ENCODE data around the gene PIP4K2C. TPM values are rescaled to one million over a fixed set of nuclear protein-coding genes. Genes with fewer than 3 reads are reported as not detected.

PIP4K2C gene
- 26.0 TPM for polyA plus RNA-seq
- long read RNA-seq, donor 1, partial matches to known transcripts: 0 of 2 reads
- long read RNA-seq, donor 1, other reads (novel, unspliced or antisense): 0 of 2 reads
- long read RNA-seq, donor 2, transcript PIP4K2C-201 (10 exons, 2,924 nt): major isoform, 5 of 5 reads
- long read RNA-seq, donor 2, partial matches to known transcripts: 0 of 5 reads
- long read RNA-seq, donor 2, other reads (novel, unspliced or antisense): 0 of 5 reads
- long read RNA-seq, donor 3: 0 reads
- long read RNA-seq, donor 4: 0 reads
- long read RNA-seq, donor 5, partial matches to known transcripts: 0 of 2 reads
- long read RNA-seq, donor 5, other reads (novel, unspliced or antisense): 0 of 2 reads
- long read RNA-seq, donor 6, partial matches to known transcripts: 0 of 4 reads
- long read RNA-seq, donor 6, other reads (novel, unspliced or antisense): 0 of 4 reads
- long read RNA-seq, donor 7, partial matches to known transcripts: 0 of 1 reads
- long read RNA-seq, donor 7, other reads (novel, unspliced or antisense): 0 of 1 reads
- long read RNA-seq, donor 8, partial matches to known transcripts: 9 of 10 reads
- long read RNA-seq, donor 8, other reads (novel, unspliced or antisense): 0 of 10 reads
- long read RNA-seq, donor 9, partial matches to known transcripts: 0 of 3 reads
- long read RNA-seq, donor 9, other reads (novel, unspliced or antisense): 0 of 3 reads
- long read RNA-seq, donor 10, transcript PIP4K2C-201 (10 exons, 2,924 nt): major isoform, 6 of 11 reads
- long read RNA-seq, donor 10, partial matches to known transcripts: 5 of 11 reads
- long read RNA-seq, donor 10, other reads (novel, unspliced or antisense): 0 of 11 reads
- long read RNA-seq, donor 11, partial matches to known transcripts: 0 of 2 reads
- long read RNA-seq, donor 11, other reads (novel, unspliced or antisense): 0 of 2 reads

GRCh38 chr12:57590864-57591781 lies at the start of gene PIP4K2C:
TSS of gene PIP4K2C (plus strand) at chr12:57591192. CDS start at chr12:57591290, 98 bp downstream.
- Histone ChIP-seq H3K36me3 (ENCODE audit: control insufficient read depth, insufficient read depth, low read length) (peaks cover 11% of the 10 kb centered on the region), H3K27me3 (ENCODE audit: control insufficient read depth, insufficient read depth, low read length) (peaks cover 15% of the 10 kb centered on the region), H3K9me3 (ENCODE audit: control insufficient read depth, low read depth, low read length) (no peaks in the 10 kb centered on the region), H3K4me1 (ENCODE audit: control insufficient read depth, insufficient read depth, low read length) (peaks cover 8% of the 10 kb centered on the region), H3K27ac (ENCODE audit: low read length) (peak within 1 kb of the TSS; percentile 52), H3K4me3 (ENCODE audit: low read length) (peak within 1 kb of the TSS; percentile 88)
- DNase-seq: peak; percentile 86 to 90
- WGBS (ENCODE audit: insufficient coverage, low lambda C conversion rate): 0% methylated on average over 2 of the region's 69 CpGs

DNA sequence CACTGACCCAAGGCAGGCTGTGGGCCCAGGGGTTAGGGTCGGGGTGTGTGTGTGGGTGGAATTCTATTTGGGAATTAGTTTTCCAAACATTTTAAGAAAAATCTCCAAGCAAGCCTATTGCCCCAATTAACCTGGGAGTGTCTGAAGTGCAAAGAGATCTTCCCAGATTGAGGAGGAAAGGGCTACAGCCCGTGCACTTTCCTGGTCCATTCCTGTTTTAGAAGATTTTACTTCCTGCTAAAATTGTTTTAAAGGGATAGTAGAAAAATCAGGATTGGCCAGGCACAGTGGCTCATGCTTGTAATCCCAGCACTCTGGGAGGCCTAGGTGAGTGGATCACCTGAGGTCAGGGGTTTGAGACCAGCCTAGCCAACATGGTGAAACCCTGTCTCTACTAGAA lies 49.3 kb upstream of the PIP4K2C start:
- no peak for DNase-seq
- no CpG with 5 or more reads among the region's 2 CpGs for WGBS (ENCODE audit: insufficient coverage, low lambda C conversion rate)
- Histone ChIP-seq H3K36me3 (ENCODE audit: control insufficient read depth, insufficient read depth, low read length) (peaks cover 40% of the 10 kb centered on the region), H3K9me3 (ENCODE audit: control insufficient read depth, low read depth, low read length) (no peaks in the 10 kb centered on the region), H3K27me3 (ENCODE audit: control insufficient read depth, insufficient read depth, low read length) (no peaks in the 10 kb centered on the region), H3K27ac (ENCODE audit: low read length) (no peak overlapping the region), H3K4me1 (ENCODE audit: control insufficient read depth, insufficient read depth, low read length) (peaks cover 12% of the 10 kb centered on the region), H3K4me3 (ENCODE audit: low read length) (no peak overlapping the region)

- WGBS (ENCODE audit: insufficient coverage, low lambda C conversion rate): no CpG with 5 or more reads among the region's 2 CpGs
- H3K4me1 ChIP-seq (ENCODE audit: control insufficient read depth, insufficient read depth, low read length): peaks cover 12% of the 10 kb centered on the region
These were observed 47.4 kb upstream of the PIP4K2C start for GRCh38 chr12:57543581-57543980.

DNA sequence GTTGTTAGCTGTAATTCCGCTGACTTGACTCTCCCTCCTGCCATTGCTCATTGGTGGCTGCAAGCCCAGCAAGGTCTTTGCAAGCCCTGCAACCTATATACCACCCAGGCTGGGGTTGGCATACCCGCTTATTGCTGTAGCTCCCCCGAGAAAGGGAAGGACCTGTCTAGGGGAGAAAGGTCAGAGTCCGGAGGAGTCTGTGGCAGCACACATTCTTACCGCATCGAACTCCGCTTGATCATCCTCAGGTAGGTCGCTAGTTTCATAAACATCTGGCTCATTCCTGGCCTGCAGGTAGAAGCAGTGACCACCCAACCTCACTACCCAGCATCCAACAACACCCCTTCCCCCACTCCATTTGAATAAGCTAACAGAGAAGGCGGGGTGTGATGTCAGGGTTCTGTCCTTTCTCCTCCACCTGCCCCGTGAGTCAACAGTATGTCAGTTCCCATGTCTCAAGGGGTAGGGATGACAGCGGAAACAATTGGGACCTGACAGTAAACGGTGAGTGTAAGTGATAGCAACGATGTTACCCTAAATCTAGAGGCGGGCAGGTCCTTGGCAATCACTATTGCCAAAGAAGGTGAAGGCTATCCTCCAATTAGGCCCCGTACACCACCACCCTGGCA lies 45.1 kb upstream of the PIP4K2C start:
- H3K36me3 ChIP-seq (ENCODE audit: control insufficient read depth, insufficient read depth, low read length): peaks cover 9% of the 10 kb centered on the region
- peaks cover 32% of the 10 kb centered on the region for H3K27me3 ChIP-seq (ENCODE audit: control insufficient read depth, insufficient read depth, low read length)
- H3K27ac ChIP-seq (ENCODE audit: low read length): peak overlapping the region; percentile 80
- peaks cover 14% of the 10 kb centered on the region for H3K4me1 ChIP-seq (ENCODE audit: control insufficient read depth, insufficient read depth, low read length)
- peak overlapping the region; percentile 100 for H3K4me3 ChIP-seq (ENCODE audit: low read length)
- H3K9me3 ChIP-seq (ENCODE audit: control insufficient read depth, low read depth, low read length): no peaks in the 10 kb centered on the region
- WGBS (ENCODE audit: insufficient coverage, low lambda C conversion rate): no CpG with 5 or more reads among the region's 15 CpGs
- DNase-seq: peak; percentile 36 to 82

More at GRCh38 chr12:57543581-57543980, 47.4 kb upstream of the PIP4K2C start:
- peaks cover 8% of the 10 kb centered on the region for H3K27me3 ChIP-seq (ENCODE audit: control insufficient read depth, insufficient read depth, low read length)
- no peak for DNase-seq
- H3K9me3 ChIP-seq (ENCODE audit: control insufficient read depth, low read depth, low read length): no peaks in the 10 kb centered on the region
- no peak overlapping the region for H3K4me3 ChIP-seq (ENCODE audit: low read length)
- H3K36me3 ChIP-seq (ENCODE audit: control insufficient read depth, insufficient read depth, low read length): peaks cover 28% of the 10 kb centered on the region
- no peak overlapping the region for H3K27ac ChIP-seq (ENCODE audit: low read length)

- peak; percentile 96 to 97 for DNase-seq
- Histone ChIP-seq H3K27me3 (ENCODE audit: control insufficient read depth, insufficient read depth, low read length) (peaks cover 39% of the 10 kb centered on the region), H3K27ac (ENCODE audit: low read length) (peak within 1 kb of the TSS; percentile 80), H3K4me3 (ENCODE audit: low read length) (peak within 1 kb of the TSS; percentile 100), H3K4me1 (ENCODE audit: control insufficient read depth, insufficient read depth, low read length) (peaks cover 14% of the 10 kb centered on the region), H3K36me3 (ENCODE audit: control insufficient read depth, insufficient read depth, low read length) (peaks cover 5% of the 10 kb centered on the region), H3K9me3 (ENCODE audit: control insufficient read depth, low read depth, low read length) (no peaks in the 10 kb centered on the region)
- no CpG with 5 or more reads among the region's 56 CpGs for WGBS (ENCODE audit: insufficient coverage, low lambda C conversion rate)
These were observed 44.3 kb upstream of the PIP4K2C start, which contains the start of gene DCTN2 for GRCh38 chr12:57546438-57547287. TSS of gene DCTN2 (minus strand) at chr12:57547192. CDS start at chr12:57547063, 129 bp downstream.

DNA sequence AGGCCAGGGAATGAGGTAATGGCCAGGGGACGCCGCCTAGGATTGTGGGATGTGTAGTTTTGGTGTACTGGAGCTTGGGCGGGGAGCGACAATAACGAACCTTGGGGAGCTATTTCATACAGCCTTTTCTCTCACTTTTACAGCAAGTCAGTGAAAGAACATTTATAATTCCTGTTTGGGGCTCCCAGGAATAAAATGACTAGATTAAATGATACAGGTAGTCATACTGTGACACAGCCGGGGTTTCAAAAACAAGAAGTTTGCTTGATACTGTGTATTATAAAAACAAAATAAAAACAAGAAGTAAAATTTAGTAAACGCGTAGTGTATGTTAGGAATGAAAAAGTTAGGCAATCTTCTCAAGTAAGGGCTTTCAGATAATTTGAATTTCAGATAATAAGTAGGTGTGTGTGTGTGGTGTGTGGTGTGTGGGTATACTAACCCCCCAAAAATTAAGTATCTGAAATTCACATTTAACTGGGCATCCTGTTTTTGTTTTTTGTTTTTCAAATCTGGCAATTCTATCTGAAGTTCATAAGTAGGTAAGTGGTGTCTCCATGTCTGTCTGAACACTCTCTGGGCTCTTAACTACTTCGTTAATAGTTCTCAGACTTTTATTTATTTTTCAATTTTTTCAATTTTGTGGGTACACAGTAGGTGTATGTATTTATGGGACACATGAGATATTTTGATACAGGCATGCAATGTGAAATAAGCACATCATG lies 43.5 kb upstream of the PIP4K2C start:
- Histone ChIP-seq H3K27me3 (ENCODE audit: control insufficient read depth, insufficient read depth, low read length) (peaks cover 47% of the 10 kb centered on the region), H3K27ac (ENCODE audit: low read length) (no peak overlapping the region), H3K4me1 (ENCODE audit: control insufficient read depth, insufficient read depth, low read length) (peaks cover 14% of the 10 kb centered on the region), H3K36me3 (ENCODE audit: control insufficient read depth, insufficient read depth, low read length) (peaks cover 5% of the 10 kb centered on the region), H3K9me3 (ENCODE audit: control insufficient read depth, low read depth, low read length) (no peaks in the 10 kb centered on the region), H3K4me3 (ENCODE audit: low read length) (peak overlapping the region; percentile 100)
- 17% methylated on average over 4 of the region's 9 CpGs for WGBS (ENCODE audit: insufficient coverage, low lambda C conversion rate)
- no peak for DNase-seq

DNA sequence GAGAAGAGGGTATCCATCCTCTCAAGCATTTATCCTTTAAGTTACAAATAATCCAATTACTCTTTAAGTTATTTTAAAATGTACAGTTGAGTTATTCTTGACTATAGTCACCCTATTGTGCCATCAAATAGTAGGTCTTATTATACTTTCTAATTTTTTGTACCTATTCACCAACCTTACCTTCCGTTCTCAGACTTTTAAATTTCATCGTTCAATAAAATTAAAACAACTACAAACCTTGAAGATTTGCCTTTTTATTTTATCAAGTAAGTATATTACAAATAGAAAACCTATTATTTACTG lies 43.0 kb upstream of the PIP4K2C start:
- H3K27me3 ChIP-seq (ENCODE audit: control insufficient read depth, insufficient read depth, low read length): peaks cover 52% of the 10 kb centered on the region
- H3K4me1 ChIP-seq (ENCODE audit: control insufficient read depth, insufficient read depth, low read length): peaks cover 14% of the 10 kb centered on the region
- H3K9me3 ChIP-seq (ENCODE audit: control insufficient read depth, low read depth, low read length): no peaks in the 10 kb centered on the region
- no peak overlapping the region for H3K27ac ChIP-seq (ENCODE audit: low read length)
- WGBS (ENCODE audit: insufficient coverage, low lambda C conversion rate): 100% methylated on average over 2 of the region's 2 CpGs
- no peak for DNase-seq
- no peak overlapping the region for H3K4me3 ChIP-seq (ENCODE audit: low read length)
- H3K36me3 ChIP-seq (ENCODE audit: control insufficient read depth, insufficient read depth, low read length): peaks cover 5% of the 10 kb centered on the region

GRCh38 chr12:57548488-57548887 lies 42.5 kb upstream of the PIP4K2C start:
- H3K4me1 ChIP-seq (ENCODE audit: control insufficient read depth, insufficient read depth, low read length): peaks cover 14% of the 10 kb centered on the region
- WGBS (ENCODE audit: insufficient coverage, low lambda C conversion rate): no CpG with 5 or more reads among the region's 2 CpGs
- no peak overlapping the region for H3K4me3 ChIP-seq (ENCODE audit: low read length)
- no peaks in the 10 kb centered on the region for H3K9me3 ChIP-seq (ENCODE audit: control insufficient read depth, low read depth, low read length)
- no peak for DNase-seq
- no peak overlapping the region for H3K27ac ChIP-seq (ENCODE audit: low read length)
- H3K36me3 ChIP-seq (ENCODE audit: control insufficient read depth, insufficient read depth, low read length): peaks cover 3% of the 10 kb centered on the region
- peaks cover 57% of the 10 kb centered on the region for H3K27me3 ChIP-seq (ENCODE audit: control insufficient read depth, insufficient read depth, low read length)

Measured in large intestine (tissue), 12 donors.